ENCODE measurements around the gene LEF1. TPM values are rescaled to one million over a fixed set of nuclear protein-coding genes. Genes with fewer than 3 reads are reported as not detected.

The LEF1 gene
- total RNA-seq, 1 experiment from 2014 or later = 0.54 TPM

DNA sequence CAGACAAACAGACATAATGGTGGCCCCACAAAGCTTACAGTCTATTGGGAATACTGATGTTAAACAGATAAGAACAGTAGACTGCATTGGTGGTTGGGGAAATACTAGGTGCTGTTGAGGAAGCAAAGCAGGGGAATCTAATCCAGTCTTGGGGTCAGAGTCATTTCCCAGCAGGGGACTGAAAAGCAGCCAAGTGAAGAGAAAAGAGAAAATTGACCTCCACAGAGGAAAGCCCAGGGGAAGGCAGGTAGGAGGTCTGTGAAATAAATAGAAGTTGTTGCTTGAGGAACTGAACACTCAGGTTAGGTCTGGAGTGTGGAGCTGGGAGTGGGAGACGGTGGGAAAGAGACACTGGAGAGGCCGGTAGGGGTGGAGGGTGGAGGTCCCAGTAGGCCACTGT lies 33.0 kb upstream of the LEF1 start:
- CTCF ChIA-PET = no interaction called here
- H3K36me3 ChIP-seq (ENCODE audit: control insufficient read depth, insufficient read depth, low read length) = no peaks in the 10 kb centered on the region
- in situ Hi-C loops (cut with HindIII; ENCODE audit: low pct_unique_long_range_greater_than_20kb, low sequenced_read_pairs) (no loop called here), intact Hi-C loops (cut with micrococcal nuclease; ENCODE audit: unreplicated experiment) (no loop called here)
- H3K27ac ChIP-seq (ENCODE audit: low read length) = no peak overlapping the region
- POLR2A ChIA-PET = no interaction called here
- no peak for DNase-seq (ENCODE audit: low read depth, low spot score)
- no peak overlapping the region for H3K4me3 ChIP-seq (ENCODE audit: low read depth in 2 of 2, low read length in 2 of 2)
- TF ChIP-seq, protein P1, sequence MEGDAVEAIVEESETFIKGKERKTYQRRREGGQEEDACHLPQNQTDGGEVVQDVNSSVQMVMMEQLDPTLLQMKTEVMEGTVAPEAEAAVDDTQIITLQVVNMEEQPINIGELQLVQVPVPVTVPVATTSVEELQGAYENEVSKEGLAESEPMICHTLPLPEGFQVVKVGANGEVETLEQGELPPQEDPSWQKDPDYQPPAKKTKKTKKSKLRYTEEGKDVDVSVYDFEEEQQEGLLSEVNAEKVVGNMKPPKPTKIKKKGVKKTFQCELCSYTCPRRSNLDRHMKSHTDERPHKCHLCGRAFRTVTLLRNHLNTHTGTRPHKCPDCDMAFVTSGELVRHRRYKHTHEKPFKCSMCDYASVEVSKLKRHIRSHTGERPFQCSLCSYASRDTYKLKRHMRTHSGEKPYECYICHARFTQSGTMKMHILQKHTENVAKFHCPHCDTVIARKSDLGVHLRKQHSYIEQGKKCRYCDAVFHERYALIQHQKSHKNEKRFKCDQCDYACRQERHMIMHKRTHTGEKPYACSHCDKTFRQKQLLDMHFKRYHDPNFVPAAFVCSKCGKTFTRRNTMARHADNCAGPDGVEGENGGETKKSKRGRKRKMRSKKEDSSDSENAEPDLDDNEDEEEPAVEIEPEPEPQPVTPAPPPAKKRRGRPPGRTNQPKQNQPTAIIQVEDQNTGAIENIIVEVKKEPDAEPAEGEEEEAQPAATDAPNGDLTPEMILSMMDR (IDR thresholded peaks at IDR 0.05) = no peak
- TF ChIP-seq SIN3A (IDR thresholded peaks at IDR 0.05; ENCODE audit: borderline replicate concordance, insufficient read depth, low read depth, low read length) = no peak
- no peak for TF ChIP-seq POLR2AphosphoS5 (IDR thresholded peaks at IDR 0.05; ENCODE audit: low read depth, low read length)
- TF ChIP-seq TCF7L2 (IDR thresholded peaks at IDR 0.05; ENCODE audit: low read depth, low read length) = no peak
- TF ChIP-seq, protein P2, sequence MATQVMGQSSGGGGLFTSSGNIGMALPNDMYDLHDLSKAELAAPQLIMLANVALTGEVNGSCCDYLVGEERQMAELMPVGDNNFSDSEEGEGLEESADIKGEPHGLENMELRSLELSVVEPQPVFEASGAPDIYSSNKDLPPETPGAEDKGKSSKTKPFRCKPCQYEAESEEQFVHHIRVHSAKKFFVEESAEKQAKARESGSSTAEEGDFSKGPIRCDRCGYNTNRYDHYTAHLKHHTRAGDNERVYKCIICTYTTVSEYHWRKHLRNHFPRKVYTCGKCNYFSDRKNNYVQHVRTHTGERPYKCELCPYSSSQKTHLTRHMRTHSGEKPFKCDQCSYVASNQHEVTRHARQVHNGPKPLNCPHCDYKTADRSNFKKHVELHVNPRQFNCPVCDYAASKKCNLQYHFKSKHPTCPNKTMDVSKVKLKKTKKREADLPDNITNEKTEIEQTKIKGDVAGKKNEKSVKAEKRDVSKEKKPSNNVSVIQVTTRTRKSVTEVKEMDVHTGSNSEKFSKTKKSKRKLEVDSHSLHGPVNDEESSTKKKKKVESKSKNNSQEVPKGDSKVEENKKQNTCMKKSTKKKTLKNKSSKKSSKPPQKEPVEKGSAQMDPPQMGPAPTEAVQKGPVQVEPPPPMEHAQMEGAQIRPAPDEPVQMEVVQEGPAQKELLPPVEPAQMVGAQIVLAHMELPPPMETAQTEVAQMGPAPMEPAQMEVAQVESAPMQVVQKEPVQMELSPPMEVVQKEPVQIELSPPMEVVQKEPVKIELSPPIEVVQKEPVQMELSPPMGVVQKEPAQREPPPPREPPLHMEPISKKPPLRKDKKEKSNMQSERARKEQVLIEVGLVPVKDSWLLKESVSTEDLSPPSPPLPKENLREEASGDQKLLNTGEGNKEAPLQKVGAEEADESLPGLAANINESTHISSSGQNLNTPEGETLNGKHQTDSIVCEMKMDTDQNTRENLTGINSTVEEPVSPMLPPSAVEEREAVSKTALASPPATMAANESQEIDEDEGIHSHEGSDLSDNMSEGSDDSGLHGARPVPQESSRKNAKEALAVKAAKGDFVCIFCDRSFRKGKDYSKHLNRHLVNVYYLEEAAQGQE (IDR thresholded peaks at IDR 0.05; ENCODE audit: insufficient read depth in 1 of 2, low read depth in 2 of 2, low read length in 1 of 2) = no peak
- H3K4me1 ChIP-seq (ENCODE audit: control insufficient read depth, insufficient read depth, low read length) = no peaks in the 10 kb centered on the region
- no peak for ATAC-seq
- no TSS peak for BruUV-seq (replicated peaks)
- no peaks in the 10 kb centered on the region for H3K27me3 ChIP-seq (ENCODE audit: control insufficient read depth, insufficient read depth, low read length)
- H3K9me3 ChIP-seq (ENCODE audit: control insufficient read depth, insufficient read depth, low read depth, low read length) = no peaks in the 10 kb centered on the region

DNA sequence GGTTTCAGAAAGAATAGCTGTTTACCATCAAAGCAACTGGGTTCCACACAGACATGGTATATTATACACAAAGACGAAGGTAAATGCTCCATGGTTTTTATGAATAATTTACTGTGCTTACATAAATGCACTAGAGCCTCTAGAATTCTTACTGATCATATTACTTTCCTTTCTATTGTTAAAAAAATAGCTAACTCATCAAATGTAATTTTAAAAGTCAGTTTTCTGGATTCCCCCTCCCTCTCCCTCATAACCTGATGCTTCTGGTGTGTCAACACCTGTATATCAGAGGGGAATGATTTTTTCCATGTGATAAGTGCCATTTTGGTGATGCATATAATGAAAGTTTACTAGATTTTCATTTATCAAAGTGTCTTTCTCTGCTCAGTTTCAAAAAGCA lies 31.1 kb upstream of the LEF1 start:
- no peaks in the 10 kb centered on the region for H3K4me1 ChIP-seq (ENCODE audit: control insufficient read depth, insufficient read depth, low read length)
- no peaks in the 10 kb centered on the region for H3K36me3 ChIP-seq (ENCODE audit: control insufficient read depth, insufficient read depth, low read length)
- H3K27me3 ChIP-seq (ENCODE audit: control insufficient read depth, insufficient read depth, low read length) = no peaks in the 10 kb centered on the region
- H3K27ac ChIP-seq (ENCODE audit: low read length) = no peak overlapping the region
- H3K9me3 ChIP-seq (ENCODE audit: control insufficient read depth, insufficient read depth, low read depth, low read length) = no peaks in the 10 kb centered on the region
- ATAC-seq (no peak), DNase-seq (ENCODE audit: low read depth, low spot score) (no peak)
- intact Hi-C loops (cut with micrococcal nuclease; ENCODE audit: unreplicated experiment) (no loop called here), in situ Hi-C loops (cut with HindIII; ENCODE audit: low pct_unique_long_range_greater_than_20kb, low sequenced_read_pairs) (no loop called here)
- TF ChIP-seq POLR2AphosphoS5 (IDR thresholded peaks at IDR 0.05; ENCODE audit: low read depth, low read length) (no peak), SIN3A (IDR thresholded peaks at IDR 0.05; ENCODE audit: borderline replicate concordance, insufficient read depth, low read depth, low read length) (no peak), TCF7L2 (IDR thresholded peaks at IDR 0.05; ENCODE audit: low read depth, low read length) (no peak)
- TF ChIP-seq, protein P1 (IDR thresholded peaks at IDR 0.05) = no peak
- TF ChIP-seq, protein P2 (IDR thresholded peaks at IDR 0.05; ENCODE audit: insufficient read depth in 1 of 2, low read depth in 2 of 2, low read length in 1 of 2) = no peak
- CTCF ChIA-PET = no interaction called here
- H3K4me3 ChIP-seq (ENCODE audit: low read depth in 2 of 2, low read length in 2 of 2) = no peak overlapping the region
- BruUV-seq (replicated peaks) = no TSS peak
- POLR2A ChIA-PET = no interaction called here
